ENCODE measurements around the gene VPS26A. TPM values are rescaled to one million over a fixed set of nuclear protein-coding genes. Genes with fewer than 3 reads are reported as not detected.

Gene VPS26A
- total RNA-seq, 1 experiment from 2014 or later, result 90.0 TPM

DNA sequence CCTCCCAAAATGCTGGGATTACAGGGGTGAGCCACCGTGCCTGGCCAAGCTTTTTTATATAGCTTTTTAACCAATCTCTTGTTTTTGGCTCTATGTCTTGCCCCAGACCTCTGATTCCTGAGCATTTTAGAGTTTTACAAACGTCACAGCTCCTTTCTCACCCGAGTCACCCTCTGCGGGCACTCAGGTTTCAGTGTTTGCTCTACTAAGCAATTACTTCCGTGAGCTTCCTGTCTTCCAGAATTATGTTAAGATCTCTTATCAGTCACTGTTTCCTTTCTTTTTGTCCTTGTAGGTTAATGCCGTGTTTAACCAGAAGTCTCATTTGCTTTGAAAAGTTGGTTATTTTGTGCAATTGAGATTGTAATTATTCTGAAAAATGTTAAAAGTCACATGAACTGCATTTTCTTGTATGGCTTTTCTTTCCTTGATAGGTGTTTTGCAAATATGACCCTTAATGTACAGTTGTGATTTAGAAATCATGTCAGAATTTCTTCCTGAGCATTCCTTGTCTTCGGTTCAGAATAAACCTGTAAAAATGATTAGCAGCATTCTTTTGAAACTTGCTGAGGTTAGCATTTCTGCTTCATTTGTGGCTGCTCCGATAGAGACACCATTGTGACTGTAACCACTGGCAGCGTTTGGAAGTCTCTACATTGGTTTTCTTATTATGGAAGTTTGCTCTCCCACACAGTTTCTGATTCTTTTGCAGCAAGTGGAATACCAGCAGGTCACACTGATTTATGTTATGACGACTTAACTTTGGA lies 91.6 kb downstream of the VPS26A start:
- H3K79me2 ChIP-seq (ENCODE audit: low read depth), result 0 out of 2 replicates have a peak, but pooled peaks cover 3% of the 10 kb centered on the region
- no peak for DNase-seq
- ChIA-PET POLR2A (ENCODE audit: unreplicated experiment) (interaction anchor here (0.6 kb wide), 1 partner anchor 117 kb away, joined by 4 read pairs; no protein-coding TSS in a partner anchor), CTCF (no interaction called here)
- TF ChIP-seq EZH2 (IDR thresholded peaks at IDR 0.05; ENCODE audit: low read depth), result no peak
- TF ChIP-seq, protein P1, sequence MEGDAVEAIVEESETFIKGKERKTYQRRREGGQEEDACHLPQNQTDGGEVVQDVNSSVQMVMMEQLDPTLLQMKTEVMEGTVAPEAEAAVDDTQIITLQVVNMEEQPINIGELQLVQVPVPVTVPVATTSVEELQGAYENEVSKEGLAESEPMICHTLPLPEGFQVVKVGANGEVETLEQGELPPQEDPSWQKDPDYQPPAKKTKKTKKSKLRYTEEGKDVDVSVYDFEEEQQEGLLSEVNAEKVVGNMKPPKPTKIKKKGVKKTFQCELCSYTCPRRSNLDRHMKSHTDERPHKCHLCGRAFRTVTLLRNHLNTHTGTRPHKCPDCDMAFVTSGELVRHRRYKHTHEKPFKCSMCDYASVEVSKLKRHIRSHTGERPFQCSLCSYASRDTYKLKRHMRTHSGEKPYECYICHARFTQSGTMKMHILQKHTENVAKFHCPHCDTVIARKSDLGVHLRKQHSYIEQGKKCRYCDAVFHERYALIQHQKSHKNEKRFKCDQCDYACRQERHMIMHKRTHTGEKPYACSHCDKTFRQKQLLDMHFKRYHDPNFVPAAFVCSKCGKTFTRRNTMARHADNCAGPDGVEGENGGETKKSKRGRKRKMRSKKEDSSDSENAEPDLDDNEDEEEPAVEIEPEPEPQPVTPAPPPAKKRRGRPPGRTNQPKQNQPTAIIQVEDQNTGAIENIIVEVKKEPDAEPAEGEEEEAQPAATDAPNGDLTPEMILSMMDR (conservative IDR thresholded peaks at IDR 0.05), result no peak
- H3F3A ChIP-seq (ENCODE audit: insufficient read depth, low read depth), result peaks cover 22% of the 10 kb centered on the region
- H3K9me3 ChIP-seq (ENCODE audit: insufficient read depth, low read depth), result no peaks in the 10 kb centered on the region
- H3K4me3 ChIP-seq, result no peak overlapping the region
- H3K36me3 ChIP-seq (ENCODE audit: low read depth), result peaks cover 14% of the 10 kb centered on the region; the same call in 1 of the 2 replicates
- no peaks in the 10 kb centered on the region for H3K9me2 ChIP-seq (ENCODE audit: insufficient read depth)
- H3K4me1 ChIP-seq (replicated peaks; ENCODE audit: insufficient read depth), result peaks cover 29% of the 10 kb centered on the region
- intact Hi-C loops (cut with micrococcal nuclease; ENCODE audit: unreplicated experiment), result loop anchor here (2.0 kb wide), 1 partner anchor 17 kb away; no protein-coding TSS in a partner anchor
- no TSS peak for BruUV-seq (replicated peaks)
- H4K20me1 ChIP-seq (ENCODE audit: insufficient read depth), result no peaks in the 10 kb centered on the region
- H3K27ac ChIP-seq, result peak overlapping the region; percentile 9; the same call in 1 of the 2 replicates
- no peak overlapping the region for H3K4me2 ChIP-seq
- no peaks in the 10 kb centered on the region for H3K27me3 ChIP-seq (ENCODE audit: insufficient read depth, low read depth)
- no peak overlapping the region for H2AFZ ChIP-seq

DNA sequence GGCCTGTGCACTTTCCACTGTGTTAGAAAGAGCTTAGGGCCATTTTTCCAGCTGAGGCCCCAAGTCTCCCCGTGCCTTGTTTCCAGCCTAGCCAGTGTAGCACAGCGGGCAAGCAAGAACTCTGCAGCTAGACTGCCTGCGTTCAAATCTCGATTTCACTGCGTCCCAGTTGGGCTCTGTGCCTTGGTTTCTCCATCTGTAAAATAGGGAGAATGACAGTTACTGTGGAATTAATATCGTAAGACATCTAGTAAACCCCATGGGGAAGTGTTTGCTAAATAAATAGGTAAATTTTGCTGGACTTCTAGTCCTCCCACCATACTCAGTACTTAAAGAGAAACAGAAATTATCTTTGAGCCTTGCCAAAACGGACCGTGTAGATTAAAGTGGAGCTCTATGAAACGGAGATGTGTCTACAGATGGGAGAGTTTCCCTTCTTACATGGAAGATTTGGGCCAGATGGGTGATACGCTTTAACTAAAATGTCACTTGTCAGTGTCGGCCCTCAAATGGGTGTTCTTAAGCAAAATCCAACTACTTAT lies 92.7 kb downstream of the VPS26A start:
- peaks cover 14% of the 10 kb centered on the region; the same call in 1 of the 2 replicates for H3K36me3 ChIP-seq (ENCODE audit: low read depth)
- TF ChIP-seq, protein P1 (conservative IDR thresholded peaks at IDR 0.05), result no peak
- no peak for TF ChIP-seq EZH2 (IDR thresholded peaks at IDR 0.05; ENCODE audit: low read depth)
- no peak overlapping the region for H2AFZ ChIP-seq
- ChIA-PET CTCF (interaction anchor here (1.0 kb wide), 1 partner anchor 190 kb away, joined by 3 read pairs; no protein-coding TSS in a partner anchor), POLR2A (ENCODE audit: unreplicated experiment) (interaction anchor here (0.5 to 0.8 kb wide), 2 partner anchors 17 to 174 kb away, joined by 6 read pairs; no protein-coding TSS in a partner anchor)
- BruUV-seq (replicated peaks), result TSS peak; percentile 45
- no peaks in the 10 kb centered on the region for H4K20me1 ChIP-seq (ENCODE audit: insufficient read depth)
- peaks cover 37% of the 10 kb centered on the region for H3K4me1 ChIP-seq (replicated peaks; ENCODE audit: insufficient read depth)
- no peaks in the 10 kb centered on the region for H3K27me3 ChIP-seq (ENCODE audit: insufficient read depth, low read depth)
- 0 out of 2 replicates have a peak, but pooled peaks cover 3% of the 10 kb centered on the region for H3K79me2 ChIP-seq (ENCODE audit: low read depth)
- H3K4me2 ChIP-seq, result peak overlapping the region; percentile 52
- intact Hi-C loops (cut with micrococcal nuclease; ENCODE audit: unreplicated experiment), result loop anchor here (2.0 kb wide), 1 partner anchor 16 kb away; no protein-coding TSS in a partner anchor
- H3F3A ChIP-seq (ENCODE audit: insufficient read depth, low read depth), result peaks cover 29% of the 10 kb centered on the region
- H3K9me2 ChIP-seq (ENCODE audit: insufficient read depth), result no peaks in the 10 kb centered on the region
- H3K4me3 ChIP-seq, result no peak overlapping the region
- H3K9me3 ChIP-seq (ENCODE audit: insufficient read depth, low read depth), result no peaks in the 10 kb centered on the region
- peak overlapping the region; percentile 97 for H3K27ac ChIP-seq
- no peak for DNase-seq

DNA sequence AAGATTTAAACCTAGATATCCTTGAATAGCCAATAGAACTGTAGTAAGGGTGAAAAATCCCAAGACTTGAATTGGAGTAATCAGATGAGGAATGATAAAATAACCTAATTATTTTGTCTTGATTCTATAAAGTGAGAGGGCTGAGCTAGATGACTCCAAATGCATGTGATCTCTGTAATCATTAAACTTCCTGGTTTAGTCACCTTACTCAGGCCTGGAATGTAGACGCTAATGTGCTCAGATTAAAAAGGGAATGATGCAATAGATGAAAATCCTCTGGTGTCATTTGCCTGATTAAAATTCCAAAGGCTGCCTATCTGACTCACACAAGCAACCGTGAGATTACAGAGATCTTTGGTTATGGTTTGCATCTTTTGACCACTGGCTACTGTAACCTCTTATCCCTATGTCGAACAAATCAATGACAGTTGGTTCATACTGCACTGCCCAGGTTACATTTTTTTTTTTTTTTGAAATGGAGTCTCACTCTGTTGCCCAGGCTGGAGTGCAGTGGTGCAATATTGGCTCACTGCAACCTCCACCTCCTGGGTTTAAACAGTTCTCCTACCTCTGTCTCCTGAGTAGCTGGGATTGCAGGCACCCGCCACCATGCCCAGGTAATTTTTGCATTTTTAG lies 93.3 kb downstream of the VPS26A start:
- Histone ChIP-seq H2AFZ (no peak overlapping the region), H3K36me3 (ENCODE audit: low read depth) (peaks cover 14% of the 10 kb centered on the region; the same call in 1 of the 2 replicates), H3K9me3 (ENCODE audit: insufficient read depth, low read depth) (no peaks in the 10 kb centered on the region), H3K4me2 (peak overlapping the region; percentile 52), H3K4me3 (no peak overlapping the region), H3K27me3 (ENCODE audit: insufficient read depth, low read depth) (no peaks in the 10 kb centered on the region), H3K4me1 (replicated peaks; ENCODE audit: insufficient read depth) (peaks cover 43% of the 10 kb centered on the region), H3K27ac (peak overlapping the region; percentile 97), H3F3A (ENCODE audit: insufficient read depth, low read depth) (peaks cover 35% of the 10 kb centered on the region), H4K20me1 (ENCODE audit: insufficient read depth) (no peaks in the 10 kb centered on the region), H3K9me2 (ENCODE audit: insufficient read depth) (no peaks in the 10 kb centered on the region), H3K79me2 (ENCODE audit: low read depth) (0 out of 2 replicates have a peak, but pooled peaks cover 3% of the 10 kb centered on the region)
- BruUV-seq (replicated peaks), result no TSS peak
- CTCF ChIA-PET, result interaction anchor here (1.0 kb wide), 1 partner anchor 189 kb away, joined by 3 read pairs; no protein-coding TSS in a partner anchor
- no peak for TF ChIP-seq EZH2 (IDR thresholded peaks at IDR 0.05; ENCODE audit: low read depth)
- TF ChIP-seq, protein P1 (conservative IDR thresholded peaks at IDR 0.05), result no peak
- intact Hi-C loops (cut with micrococcal nuclease; ENCODE audit: unreplicated experiment), result loop anchor here (2.0 kb wide), 1 partner anchor 16 kb away; no protein-coding TSS in a partner anchor
- POLR2A ChIA-PET (ENCODE audit: unreplicated experiment), result interaction anchor here (0.5 to 1.1 kb wide), 3 partner anchors 15 to 173 kb away, joined by 4 to 6 read pairs (median 6); no protein-coding TSS in a partner anchor
- DNase-seq, result peak; percentile 40 to 99
